DMS53 (cell line): ENCODE data around the gene GABRD.

Experiments used
- DNase-seq: peaks from one replicate; lab custom pipeline; 2025; lab: John Stamatoyannopoulos, UW

Gene GABRD

DNA sequence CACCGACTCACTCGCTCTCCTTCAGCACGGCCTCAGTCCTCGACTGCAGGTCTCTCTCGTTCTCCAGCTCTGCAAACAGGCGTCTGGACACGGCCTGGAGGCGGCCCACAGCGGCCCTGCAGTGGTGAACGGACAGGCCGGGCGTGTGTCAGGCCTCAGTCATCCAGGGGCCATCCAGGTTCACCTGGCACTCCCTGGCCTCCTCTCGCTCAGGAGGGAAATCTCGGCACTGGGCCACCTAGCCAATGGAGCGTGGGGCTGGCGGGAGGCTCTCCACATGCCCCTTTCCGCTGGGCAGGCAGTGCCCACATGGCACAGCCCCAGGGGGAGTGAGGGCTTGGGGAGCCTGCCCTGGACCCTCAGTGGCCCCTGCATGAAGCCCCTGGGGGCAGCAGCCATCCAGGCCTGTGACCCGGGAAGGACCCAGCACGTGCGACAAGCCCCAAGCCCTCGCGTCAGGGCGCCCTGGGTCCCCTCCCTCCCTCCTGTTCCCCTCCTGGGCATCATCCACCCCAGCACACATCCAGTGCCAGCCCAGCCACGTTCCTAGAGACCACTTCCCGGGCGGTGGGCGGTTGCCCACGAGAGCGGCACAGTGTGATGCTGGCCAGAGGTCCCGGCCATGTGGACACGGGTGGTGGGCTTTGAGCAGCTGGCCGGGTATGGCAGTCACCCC is 33.6 kb upstream of the GABRD start:
- peak; percentile 27 for DNase-seq

DNA sequence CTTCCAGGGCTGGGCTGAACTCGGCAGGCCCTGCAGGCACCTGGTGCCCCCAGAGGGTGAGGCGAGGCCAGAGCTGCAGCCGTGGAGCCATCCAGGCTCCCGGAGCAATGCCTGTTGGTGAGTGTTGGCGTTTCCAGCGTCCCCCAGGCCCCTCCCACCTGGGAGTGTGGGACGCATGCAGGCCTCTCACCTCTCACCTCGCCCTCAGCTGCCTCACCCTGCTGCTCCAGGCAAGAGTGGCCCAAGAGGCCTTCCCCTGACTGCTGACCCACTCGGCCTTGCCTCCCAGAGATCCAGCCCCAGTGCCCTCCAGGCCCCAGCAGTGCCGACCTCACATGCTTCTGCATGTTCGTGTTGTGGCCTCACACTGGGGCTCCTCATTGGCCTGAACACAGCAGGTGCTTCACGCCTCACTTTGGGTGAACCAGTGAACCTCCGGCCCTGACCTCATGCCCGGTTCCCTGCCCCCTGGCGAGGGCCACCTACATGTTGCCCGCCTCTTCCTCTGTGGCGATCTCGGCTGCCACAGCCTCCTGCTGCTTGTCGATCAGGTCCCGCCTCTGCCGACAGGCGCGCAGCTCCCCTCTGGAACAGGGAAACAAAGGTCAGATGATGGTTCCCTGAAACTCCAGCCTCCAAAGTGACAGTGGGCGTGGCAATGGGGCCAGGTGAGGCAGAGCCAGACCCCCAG is 32.5 kb upstream of the GABRD start:
- no peak for DNase-seq

DNA sequence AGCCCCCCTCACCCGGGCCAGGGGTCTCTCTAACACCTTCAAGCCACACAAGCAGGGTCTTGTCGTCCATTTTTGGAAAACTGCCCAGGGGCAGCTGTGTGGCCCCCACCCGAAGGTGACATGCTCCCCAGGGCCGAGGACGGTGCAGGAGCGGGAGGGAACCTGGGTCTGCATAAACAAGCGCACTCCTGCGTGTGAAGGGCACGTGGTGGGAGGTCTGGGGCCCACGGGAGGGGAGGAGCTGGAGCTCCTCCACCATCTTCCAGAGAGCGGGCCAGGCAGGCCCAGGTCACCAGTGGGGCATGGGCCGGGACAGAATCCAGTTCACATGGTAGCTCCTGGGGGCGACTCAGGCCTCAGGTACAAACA is 32.0 kb upstream of the GABRD start:
- no peak for DNase-seq

- DNase-seq = no peak
Measured at GRCh38 chr1:1988061-1988945, 30.8 kb upstream of the GABRD start.

DNA sequence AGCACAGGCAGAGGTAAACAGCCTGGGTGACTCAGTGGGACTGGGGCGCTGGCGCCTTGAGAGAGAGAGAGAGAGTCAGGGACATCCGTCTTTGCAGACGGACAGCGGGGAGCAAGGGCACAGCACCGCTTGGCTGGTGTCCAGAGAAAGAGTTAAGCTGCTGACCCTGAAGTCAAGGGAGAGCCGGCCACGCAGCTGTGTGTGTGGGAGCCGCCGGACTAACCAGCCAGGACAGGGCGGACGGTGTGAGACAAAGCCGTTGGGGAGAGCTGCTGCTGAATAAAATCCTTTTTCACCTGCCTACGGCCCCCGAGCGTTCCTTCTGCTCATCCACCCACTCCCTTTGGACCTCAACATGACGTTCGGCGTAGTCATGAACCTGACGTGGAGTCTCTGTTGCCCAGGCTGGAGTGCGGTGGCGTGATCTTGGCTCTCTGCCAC is 30.0 kb upstream of the GABRD start:
- DNase-seq = peak; percentile 31

DNA sequence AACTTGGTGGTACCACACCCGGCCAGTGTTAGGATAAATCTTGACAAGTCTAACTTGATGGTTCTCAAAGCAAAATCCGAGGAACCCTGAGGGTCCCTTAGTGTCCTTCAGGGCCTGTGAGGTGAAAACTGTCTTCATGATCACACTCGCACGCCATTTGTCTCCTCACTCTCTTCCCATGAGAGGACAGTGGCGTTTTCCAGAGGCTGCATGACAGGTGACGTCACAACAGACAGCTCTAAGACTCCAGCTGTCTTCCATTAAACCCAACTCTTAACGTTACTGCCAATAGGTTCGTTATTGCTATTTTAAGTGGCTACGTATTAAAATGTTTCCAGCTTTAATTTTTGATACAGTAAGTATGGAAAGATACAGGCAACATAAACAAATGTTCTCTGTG is 29.4 kb upstream of the GABRD start:
- DNase-seq = no peak

DNA sequence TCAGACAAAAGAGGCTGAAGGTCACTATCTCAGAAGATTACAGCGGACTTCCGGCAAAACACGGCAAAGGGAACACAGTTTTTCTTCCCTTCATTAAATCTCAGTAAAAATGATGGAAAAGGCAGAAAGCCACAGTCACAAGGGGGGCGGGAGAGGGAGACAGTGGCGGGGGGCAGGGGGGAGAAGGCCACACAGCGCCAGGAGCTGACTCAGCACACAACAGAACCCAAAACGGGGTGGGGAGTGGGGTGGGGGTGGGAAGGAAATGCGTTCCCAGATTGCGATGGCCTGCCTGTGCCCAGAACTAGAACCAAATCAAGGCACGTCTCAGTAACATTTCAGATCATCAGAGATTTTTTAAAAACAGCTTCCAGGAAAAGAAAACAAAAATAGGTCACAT is 28.9 kb upstream of the GABRD start:
- DNase-seq = no peak

- DNase-seq = no peak
Measured at GRCh38 chr1:1994536-1994935, 24.6 kb upstream of the GABRD start.

GRCh38 chr1:1996207-1996651 is 22.9 kb upstream of the GABRD start:
- DNase-seq = no peak

- DNase-seq = no peak
Measured at GRCh38 chr1:1997576-1997975, 21.6 kb upstream of the GABRD start.

DNA sequence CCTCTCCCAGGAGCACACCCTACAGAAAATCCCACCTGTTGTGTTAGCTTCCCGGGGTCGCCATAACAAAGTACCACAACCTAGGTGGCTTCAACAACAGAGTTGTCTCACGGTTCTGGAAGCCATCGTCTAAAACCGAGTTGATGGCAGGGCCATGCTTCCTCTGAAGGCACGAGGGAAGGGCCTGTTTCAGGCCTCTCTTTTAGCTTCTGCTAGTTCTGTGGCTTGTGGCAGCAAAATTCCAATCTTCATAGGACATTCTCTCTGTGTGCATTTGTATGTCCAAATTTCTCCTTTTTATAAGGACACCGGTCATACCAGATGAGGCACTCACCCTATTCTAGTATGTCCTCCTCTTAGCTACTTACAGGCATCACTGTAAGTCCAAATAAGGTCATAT is 18.7 kb upstream of the GABRD start:
- no peak for DNase-seq

DNA sequence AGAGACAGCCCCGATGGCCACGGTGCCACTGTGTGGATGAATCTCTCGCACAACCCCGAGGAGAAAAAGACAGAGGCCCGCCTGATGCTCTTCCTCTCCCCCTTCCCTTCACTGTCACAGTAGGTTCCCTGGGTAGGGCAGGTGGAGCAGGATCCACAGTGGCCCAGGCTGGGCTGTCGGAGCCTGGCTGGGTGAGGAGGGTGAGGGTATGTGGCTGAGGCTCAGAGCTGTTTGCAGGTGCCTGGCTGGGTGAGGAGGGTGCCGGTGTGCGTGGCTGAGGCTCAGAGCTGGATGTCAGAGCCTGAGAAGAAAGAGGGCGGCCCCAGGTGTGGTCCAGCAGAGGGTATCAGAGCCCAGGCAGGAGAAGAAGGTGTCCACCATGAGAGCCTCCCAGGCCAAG is 18.3 kb upstream of the GABRD start:
- DNase-seq = no peak

DNA sequence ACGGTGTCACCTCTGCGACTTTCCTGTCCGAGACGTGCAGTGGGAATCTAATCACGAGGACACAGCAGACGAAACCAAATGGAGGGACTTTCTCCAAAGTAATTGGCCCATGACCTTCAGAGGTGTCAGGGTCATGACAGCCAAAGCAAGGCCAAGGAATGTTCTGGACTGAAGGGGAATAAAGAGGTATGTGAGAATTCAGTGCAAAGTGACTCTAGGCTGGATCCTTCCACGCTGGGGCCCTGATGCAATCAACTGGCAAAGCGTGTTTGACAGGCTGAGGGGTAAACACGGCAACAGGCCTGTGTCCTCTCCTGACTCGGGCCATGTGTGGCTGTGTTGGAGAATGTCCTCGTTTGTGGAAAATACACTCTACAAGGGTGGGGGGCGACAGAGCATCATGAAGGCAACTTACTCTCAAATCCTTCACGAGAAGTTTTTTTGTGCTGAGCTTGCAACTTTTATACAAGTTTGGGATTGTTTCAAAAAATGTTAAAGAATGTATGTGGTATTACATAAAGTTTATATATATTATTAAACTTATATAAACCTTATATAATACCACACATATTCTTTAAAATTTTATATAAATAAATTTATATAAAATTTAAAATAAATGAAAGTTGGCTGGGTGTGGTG is 17.3 kb upstream of the GABRD start:
- peak; percentile 63 for DNase-seq

DNA sequence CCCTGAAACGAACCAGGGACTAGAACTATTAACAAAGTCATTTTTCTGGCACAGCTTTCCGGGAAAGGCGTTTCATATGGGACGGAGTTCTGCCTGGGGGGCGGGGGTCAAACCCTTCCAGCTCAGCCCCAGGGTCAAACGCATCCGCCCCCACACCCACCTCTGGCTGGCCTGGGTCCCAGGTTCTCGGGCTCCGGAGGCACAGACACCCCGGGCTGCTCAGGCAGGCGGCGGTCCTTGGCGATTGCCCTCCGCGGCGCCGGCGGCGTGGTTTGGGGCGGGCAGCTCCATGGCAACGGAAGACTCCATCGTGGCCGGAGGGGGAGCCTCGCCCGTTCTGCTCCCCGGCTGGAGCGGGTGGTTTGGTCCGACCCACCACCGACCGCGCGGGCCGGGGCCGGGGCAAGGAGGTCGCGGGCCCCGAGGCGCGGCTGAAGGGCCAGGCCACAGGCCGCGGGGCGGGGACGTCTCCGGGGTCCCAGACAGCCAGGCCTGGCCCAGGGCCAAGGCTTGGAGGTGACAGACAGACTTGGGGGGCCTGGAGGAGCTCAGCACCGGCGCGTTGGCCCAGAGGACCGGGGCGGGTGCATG is 15.5 kb upstream of the GABRD start, which contains the start of gene CFAP74:
CFAP74 (minus strand) TSS at position 246 of the 591 bp plus-strand sequence. CDS start 12,830 bp downstream, outside the sequence.
- peak; percentile 75 for DNase-seq

GRCh38 chr1:2004856-2005255 is 14.3 kb upstream of the GABRD start:
- DNase-seq = no peak

DNA sequence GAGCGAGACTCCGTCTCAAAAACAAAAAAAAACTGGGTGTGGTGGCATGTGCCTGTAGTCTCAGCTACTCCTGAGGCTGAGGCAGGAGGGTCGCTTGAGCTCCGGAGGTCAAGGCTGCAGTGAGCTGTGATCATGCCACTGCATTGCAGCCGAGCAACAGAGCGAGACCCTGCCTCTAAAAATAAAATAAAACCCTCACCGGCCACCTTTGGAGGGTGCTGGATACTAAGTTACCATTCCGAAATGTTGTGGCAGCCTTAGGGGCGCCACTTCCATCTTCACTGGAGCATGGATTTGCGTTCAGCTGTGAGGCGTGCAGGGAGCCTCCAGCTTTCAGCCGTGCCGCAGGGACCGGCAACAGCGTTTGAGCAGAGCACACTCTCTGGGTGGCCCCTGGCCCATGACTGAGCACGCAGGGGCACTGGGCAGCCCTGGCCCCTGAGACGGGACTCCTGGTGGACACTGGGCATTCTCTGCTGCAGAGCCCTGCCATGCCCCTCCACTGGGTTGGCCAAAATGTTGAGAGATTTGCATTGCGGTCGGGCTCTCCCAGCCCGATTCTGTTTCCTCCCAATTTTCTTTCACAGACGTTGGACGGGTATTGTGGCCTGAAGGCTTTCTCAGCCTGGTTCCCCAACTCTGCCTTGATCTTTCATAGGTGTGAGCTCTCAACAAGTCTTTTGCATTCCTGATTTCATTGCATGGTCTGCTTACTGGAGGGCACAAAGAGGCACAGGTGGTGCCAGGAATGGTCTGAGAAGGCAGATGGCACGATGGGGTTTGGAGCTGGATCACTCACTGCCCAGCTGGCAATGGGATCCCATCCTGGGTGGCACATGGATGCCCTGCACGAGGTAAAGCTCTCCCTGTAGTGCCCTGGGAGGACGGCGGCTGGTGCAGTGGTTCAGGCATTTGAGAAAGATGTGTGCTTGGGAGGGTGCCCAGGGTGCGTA is 9.8 kb upstream of the GABRD start:
- no peak for DNase-seq

DNA sequence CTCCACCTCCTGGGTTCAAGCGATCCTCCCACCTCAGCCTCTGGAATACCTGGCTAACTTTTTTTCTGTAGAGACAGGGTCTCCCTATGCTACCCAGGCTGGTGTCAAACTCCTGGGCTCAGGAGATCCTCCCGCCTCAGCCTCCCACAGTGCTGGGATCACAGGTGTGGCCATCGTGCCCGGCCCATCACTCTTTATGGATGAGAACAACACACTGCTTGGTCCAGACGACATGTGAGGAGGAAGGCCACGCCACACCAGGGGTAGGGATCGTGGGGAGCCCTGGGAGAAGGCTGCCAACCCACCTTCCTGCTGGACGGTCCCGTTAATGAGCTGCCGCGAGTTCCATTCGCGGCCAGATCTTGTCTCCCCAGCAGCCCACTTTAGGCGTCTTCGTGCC is 5.0 kb upstream of the GABRD start:
- no peak for DNase-seq

DNA sequence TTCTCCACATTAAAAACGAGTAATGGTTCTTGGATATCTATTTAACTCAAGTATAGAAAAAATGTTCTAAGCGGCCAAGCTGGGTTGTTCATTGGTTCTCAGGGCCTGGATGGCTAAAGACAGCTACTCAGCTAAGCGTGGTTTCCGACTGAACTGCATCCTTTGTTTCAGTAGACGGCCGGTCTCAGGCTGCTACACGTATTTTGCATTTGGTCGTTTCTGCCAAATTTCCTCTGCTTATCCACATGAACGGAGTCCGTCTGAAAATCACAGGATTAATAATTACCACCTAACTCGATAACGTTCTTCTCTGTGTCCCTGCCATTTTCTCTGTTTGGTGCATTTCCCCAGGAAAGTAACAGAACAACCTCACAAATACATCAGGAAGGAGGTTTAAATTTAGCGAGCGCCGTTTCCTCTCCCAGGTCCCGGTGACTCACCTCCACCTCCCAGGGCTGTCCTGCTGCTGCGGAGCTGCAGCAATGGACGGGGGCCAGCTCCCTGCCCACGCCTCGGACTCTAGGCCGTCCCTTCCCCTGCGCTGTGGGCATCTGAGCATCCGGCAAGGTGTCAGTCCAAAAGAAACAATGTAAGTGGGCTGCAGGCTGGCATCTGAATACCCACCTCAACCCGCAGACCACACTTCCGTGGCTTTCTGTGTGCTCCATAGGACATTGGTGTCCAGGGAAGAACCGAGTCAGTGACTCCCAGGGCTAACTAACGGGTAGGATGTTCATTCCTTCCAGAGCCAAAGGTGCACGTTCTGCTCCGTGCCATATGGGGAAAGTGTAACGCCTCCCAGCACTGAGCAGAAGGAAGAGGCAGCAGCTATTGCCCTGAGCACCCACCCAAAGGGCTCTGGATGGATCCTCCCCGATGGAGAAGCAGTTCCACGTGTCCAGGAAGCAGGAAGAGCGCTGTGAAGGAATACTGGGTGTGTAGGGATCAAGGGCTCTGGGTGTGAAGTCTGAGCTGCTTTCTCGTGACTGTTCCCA is 4.1 kb upstream of the GABRD start:
- DNase-seq = peak; percentile 46

GRCh38 chr1:2016123-2016522 is 3.0 kb upstream of the GABRD start:
- no peak for DNase-seq
